OCI-LY1 (cell line): ENCODE data around the gene CACNA1C.

ENCODE experiments used
- EZH2 ChIP-seq: fragments of 200-600 bp; sonication (generic), shearing (Covaris generic); IDR thresholded peaks from 2 replicates; pipeline ENCODE4 v1.8.0; 2017; ENCODE audit warnings: borderline replicate concordance, mixed run types, mild to moderate bottlenecking, antibody characterized with exemption, low read length, moderate library complexity, mixed read lengths
- TF ChIP-seq, protein P1 (sequence below): fragments of 200-600 bp; sonication (generic), shearing (Covaris generic); IDR thresholded peaks from 2 replicates; pipeline ENCODE4 v1.5.1; 2017; ENCODE audit warnings: mild to moderate bottlenecking, antibody characterized with exemption, low read length, moderate library complexity, mixed read lengths

DNA sequence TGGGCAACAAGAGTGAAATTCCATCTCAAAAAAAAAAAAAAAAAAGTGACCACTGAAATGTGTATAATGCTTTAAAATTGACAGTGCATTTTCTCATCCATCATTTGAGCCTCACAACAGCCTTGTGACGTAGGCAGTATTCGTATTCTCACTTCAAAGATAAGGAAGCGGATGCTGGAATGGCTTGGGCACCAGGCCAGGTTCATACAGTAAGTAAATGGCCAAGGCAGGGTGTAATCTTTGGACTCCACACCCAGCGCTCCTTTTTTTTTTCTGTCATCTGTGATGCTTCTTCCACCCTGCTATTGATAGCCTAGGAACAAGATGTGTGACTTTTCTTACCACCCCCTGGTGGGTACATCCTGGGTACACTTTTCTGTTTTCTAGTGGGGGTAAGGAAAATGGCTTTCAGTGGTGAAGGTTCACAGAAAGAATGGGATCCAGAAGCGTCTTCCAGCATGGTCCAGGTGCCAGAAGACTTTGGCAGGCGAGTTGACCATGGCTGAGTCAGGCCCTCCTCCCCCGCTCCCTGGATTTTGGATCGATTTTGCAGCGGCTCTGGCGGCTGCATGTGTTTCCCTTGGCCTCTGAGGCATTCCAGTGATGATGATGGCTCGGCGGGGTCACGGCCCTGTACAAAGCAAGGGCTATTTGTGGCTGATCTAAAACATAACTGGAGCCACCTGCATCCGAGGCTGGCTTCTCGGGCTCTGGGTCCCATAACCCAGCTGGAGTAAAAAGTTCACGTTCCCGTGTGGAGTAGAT, 110.6 kb downstream of the CACNA1C start:
- TF ChIP-seq, protein P1, sequence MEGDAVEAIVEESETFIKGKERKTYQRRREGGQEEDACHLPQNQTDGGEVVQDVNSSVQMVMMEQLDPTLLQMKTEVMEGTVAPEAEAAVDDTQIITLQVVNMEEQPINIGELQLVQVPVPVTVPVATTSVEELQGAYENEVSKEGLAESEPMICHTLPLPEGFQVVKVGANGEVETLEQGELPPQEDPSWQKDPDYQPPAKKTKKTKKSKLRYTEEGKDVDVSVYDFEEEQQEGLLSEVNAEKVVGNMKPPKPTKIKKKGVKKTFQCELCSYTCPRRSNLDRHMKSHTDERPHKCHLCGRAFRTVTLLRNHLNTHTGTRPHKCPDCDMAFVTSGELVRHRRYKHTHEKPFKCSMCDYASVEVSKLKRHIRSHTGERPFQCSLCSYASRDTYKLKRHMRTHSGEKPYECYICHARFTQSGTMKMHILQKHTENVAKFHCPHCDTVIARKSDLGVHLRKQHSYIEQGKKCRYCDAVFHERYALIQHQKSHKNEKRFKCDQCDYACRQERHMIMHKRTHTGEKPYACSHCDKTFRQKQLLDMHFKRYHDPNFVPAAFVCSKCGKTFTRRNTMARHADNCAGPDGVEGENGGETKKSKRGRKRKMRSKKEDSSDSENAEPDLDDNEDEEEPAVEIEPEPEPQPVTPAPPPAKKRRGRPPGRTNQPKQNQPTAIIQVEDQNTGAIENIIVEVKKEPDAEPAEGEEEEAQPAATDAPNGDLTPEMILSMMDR: no peak
- TF ChIP-seq EZH2: no peak
